ENCODE data around the gene CCNB1.
"Not testable (repeated sequence)": the region's sequence is repeated elsewhere in the genome, so short reads cannot be mapped to it uniquely, and the experiment has no call there.

The CCNB1 gene

GRCh38 chr5:69166686-69167492 is at the start of gene CCNB1:
Gene CCNB1 (plus strand): TSS chr5:69167150. CDS start chr5:69167263, 113 bp downstream.
- TF ChIP-seq CTCF (conservative IDR thresholded peaks at IDR 0.05; ENCODE audit: low read length) = no peak
- DNase-seq (ENCODE audit: low read depth) = peak; percentile 94
- peak within 1 kb of the TSS; percentile 86 for H3K4me3 ChIP-seq (ENCODE audit: low read length)

GRCh38 chr5:69129413-69129812 is 37.5 kb upstream of the CCNB1 start:
- H3K4me3 ChIP-seq (ENCODE audit: low read length) = no peak overlapping the region
- no peak for TF ChIP-seq CTCF (conservative IDR thresholded peaks at IDR 0.05; ENCODE audit: low read length)
- DNase-seq (ENCODE audit: low read depth) = peak; percentile 85

- H3K4me3 ChIP-seq (ENCODE audit: low read length) = no peak overlapping the region
- DNase-seq (ENCODE audit: low read depth) = no peak
- no peak for TF ChIP-seq CTCF (conservative IDR thresholded peaks at IDR 0.05; ENCODE audit: low read length)
Observed at GRCh38 chr5:69130241-69130640, 36.7 kb upstream of the CCNB1 start.

- no peak overlapping the region for H3K4me3 ChIP-seq (ENCODE audit: low read length)
- DNase-seq (ENCODE audit: low read depth) = no peak
- no peak for TF ChIP-seq CTCF (conservative IDR thresholded peaks at IDR 0.05; ENCODE audit: low read length)
Observed at GRCh38 chr5:69131304-69131703, 35.6 kb upstream of the CCNB1 start.

GRCh38 chr5:69134126-69134525 is 32.8 kb upstream of the CCNB1 start:
- H3K4me3 ChIP-seq (ENCODE audit: low read length) = no peak overlapping the region
- DNase-seq (ENCODE audit: low read depth) = no peak
- no peak for TF ChIP-seq CTCF (conservative IDR thresholded peaks at IDR 0.05; ENCODE audit: low read length)

- DNase-seq (ENCODE audit: low read depth) = peak; percentile 73
- no peak for TF ChIP-seq CTCF (conservative IDR thresholded peaks at IDR 0.05; ENCODE audit: low read length)
- H3K4me3 ChIP-seq (ENCODE audit: low read length) = no peak overlapping the region
Observed at GRCh38 chr5:69136293-69136692, 30.7 kb upstream of the CCNB1 start.

GRCh38 chr5:69137208-69137607 is 29.7 kb upstream of the CCNB1 start:
- DNase-seq (ENCODE audit: low read depth); H3K4me3 ChIP-seq (ENCODE audit: low read length): not testable (repeated sequence)
